ENCODE measurements around the gene GSDME. TPM values are rescaled to one million over a fixed set of nuclear protein-coding genes. Genes with fewer than 3 reads are reported as not detected.

Gene GSDME
- total and polyA plus RNA-seq, 10 of the 15 experiments (the other 5 are each of a cell fraction or from before 2014, with no cell fraction given), result 23.7 to 245 (median 128) TPM

DNA sequence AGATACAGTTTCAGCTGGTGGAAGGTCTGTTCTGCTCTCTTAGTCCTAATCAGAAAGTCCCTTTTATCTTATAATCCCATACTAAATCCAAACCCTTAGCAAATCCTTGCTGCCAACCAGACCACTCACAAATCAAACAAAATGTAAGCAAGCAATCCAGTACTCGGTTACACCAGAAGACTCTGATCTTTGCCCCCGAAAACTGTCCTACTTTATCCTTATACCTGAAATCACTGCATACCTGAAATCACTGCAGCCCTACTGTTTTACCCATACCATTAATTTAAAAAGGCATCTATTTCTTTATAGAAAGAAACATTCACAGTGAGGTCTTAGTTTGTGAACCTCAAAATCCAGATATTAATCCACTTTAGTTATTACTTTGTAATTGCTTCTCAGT, 64.7 kb downstream of the GSDME start (continued):
- TF ChIP-seq, protein P1, sequence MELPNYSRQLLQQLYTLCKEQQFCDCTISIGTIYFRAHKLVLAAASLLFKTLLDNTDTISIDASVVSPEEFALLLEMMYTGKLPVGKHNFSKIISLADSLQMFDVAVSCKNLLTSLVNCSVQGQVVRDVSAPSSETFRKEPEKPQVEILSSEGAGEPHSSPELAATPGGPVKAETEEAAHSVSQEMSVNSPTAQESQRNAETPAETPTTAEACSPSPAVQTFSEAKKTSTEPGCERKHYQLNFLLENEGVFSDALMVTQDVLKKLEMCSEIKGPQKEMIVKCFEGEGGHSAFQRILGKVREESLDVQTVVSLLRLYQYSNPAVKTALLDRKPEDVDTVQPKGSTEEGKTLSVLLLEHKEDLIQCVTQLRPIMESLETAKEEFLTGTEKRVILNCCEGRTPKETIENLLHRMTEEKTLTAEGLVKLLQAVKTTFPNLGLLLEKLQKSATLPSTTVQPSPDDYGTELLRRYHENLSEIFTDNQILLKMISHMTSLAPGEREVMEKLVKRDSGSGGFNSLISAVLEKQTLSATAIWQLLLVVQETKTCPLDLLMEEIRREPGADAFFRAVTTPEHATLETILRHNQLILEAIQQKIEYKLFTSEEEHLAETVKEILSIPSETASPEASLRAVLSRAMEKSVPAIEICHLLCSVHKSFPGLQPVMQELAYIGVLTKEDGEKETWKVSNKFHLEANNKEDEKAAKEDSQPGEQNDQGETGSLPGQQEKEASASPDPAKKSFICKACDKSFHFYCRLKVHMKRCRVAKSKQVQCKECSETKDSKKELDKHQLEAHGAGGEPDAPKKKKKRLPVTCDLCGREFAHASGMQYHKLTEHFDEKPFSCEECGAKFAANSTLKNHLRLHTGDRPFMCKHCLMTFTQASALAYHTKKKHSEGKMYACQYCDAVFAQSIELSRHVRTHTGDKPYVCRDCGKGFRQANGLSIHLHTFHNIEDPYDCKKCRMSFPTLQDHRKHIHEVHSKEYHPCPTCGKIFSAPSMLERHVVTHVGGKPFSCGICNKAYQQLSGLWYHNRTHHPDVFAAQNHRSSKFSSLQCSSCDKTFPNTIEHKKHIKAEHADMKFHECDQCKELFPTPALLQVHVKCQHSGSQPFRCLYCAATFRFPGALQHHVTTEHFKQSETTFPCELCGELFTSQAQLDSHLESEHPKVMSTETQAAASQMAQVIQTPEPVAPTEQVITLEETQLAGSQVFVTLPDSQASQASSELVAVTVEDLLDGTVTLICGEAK (IDR thresholded peaks at IDR 0.05; ENCODE audit: borderline replicate concordance), result no peak
- no peak for TF ChIP-seq POLR2AphosphoS5 (IDR thresholded peaks at IDR 0.05; ENCODE audit: low read length)
- TF ChIP-seq, protein P2, sequence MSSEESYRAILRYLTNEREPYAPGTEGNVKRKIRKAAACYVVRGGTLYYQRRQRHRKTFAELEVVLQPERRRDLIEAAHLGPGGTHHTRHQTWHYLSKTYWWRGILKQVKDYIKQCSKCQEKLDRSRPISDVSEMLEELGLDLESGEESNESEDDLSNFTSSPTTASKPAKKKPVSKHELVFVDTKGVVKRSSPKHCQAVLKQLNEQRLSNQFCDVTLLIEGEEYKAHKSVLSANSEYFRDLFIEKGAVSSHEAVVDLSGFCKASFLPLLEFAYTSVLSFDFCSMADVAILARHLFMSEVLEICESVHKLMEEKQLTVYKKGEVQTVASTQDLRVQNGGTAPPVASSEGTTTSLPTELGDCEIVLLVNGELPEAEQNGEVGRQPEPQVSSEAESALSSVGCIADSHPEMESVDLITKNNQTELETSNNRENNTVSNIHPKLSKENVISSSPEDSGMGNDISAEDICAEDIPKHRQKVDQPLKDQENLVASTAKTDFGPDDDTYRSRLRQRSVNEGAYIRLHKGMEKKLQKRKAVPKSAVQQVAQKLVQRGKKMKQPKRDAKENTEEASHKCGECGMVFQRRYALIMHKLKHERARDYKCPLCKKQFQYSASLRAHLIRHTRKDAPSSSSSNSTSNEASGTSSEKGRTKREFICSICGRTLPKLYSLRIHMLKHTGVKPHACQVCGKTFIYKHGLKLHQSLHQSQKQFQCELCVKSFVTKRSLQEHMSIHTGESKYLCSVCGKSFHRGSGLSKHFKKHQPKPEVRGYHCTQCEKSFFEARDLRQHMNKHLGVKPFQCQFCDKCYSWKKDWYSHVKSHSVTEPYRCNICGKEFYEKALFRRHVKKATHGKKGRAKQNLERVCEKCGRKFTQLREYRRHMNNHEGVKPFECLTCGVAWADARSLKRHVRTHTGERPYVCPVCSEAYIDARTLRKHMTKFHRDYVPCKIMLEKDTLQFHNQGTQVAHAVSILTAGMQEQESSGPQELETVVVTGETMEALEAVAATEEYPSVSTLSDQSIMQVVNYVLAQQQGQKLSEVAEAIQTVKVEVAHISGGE (CRISPR knock-in tag; IDR thresholded peaks at IDR 0.05), result no peak
- no peak for TF ChIP-seq NFYA (IDR thresholded peaks at IDR 0.05; ENCODE audit: borderline replicate concordance, low read depth, low read length)
- TF ChIP-seq SMARCA5 (IDR thresholded peaks at IDR 0.05), result no peak
- no peak for TF ChIP-seq NR2F1 (conservative IDR thresholded peaks at IDR 0.05)
- no peak for TF ChIP-seq CREB1 (IDR thresholded peaks at IDR 0.05; ENCODE audit: low read depth)
- TF ChIP-seq, protein P3, sequence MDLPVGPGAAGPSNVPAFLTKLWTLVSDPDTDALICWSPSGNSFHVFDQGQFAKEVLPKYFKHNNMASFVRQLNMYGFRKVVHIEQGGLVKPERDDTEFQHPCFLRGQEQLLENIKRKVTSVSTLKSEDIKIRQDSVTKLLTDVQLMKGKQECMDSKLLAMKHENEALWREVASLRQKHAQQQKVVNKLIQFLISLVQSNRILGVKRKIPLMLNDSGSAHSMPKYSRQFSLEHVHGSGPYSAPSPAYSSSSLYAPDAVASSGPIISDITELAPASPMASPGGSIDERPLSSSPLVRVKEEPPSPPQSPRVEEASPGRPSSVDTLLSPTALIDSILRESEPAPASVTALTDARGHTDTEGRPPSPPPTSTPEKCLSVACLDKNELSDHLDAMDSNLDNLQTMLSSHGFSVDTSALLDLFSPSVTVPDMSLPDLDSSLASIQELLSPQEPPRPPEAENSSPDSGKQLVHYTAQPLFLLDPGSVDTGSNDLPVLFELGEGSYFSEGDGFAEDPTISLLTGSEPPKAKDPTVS (IDR thresholded peaks at IDR 0.05; ENCODE audit: low read depth, low read length), result no peak
- no peak for TF ChIP-seq PML (IDR thresholded peaks at IDR 0.05; ENCODE audit: low read length)
- no peak for TF ChIP-seq BMI1 (IDR thresholded peaks at IDR 0.05; ENCODE audit: borderline replicate concordance)
